Activated T-helper 17 cell treated with anti-CD3 and anti-CD28 coated beads, Interleukin-2, amount 50 U/mL, for 72 hours (primary cell): Measurements from ENCODE around the gene USP6NL. TPM values are rescaled to one million over a fixed set of nuclear protein-coding genes. Genes with fewer than 3 reads are reported as not detected.

Experiments
- ATAC-seq: fragments of 150-1000 bp; cut with Tn5 transposase; replicated peaks from 2 replicates; pipeline ENCODE4 v1.10.0; 2021; ENCODE audit warnings: mild to moderate bottlenecking, moderate library complexity
- H3K27ac Mint-ChIP-seq: one replicate; pipeline ENCODE4 v1.8.0; 2022; ENCODE audit warnings: mixed read lengths
- H3K27me3 Mint-ChIP-seq: one replicate; pipeline ENCODE4 v1.8.0; 2022; ENCODE audit warnings: mixed read lengths
- H3K36me3 Mint-ChIP-seq: one replicate; pipeline ENCODE4 v1.8.0; 2022; ENCODE audit warnings: low read depth, mild to moderate bottlenecking, mixed read lengths
- H3K4me1 Mint-ChIP-seq: one replicate; pipeline ENCODE4 v1.8.0; 2022; ENCODE audit warnings: mixed read lengths
- H3K4me3 Mint-ChIP-seq: one replicate; pipeline ENCODE4 v1.8.0; 2022; ENCODE audit warnings: mild to moderate bottlenecking, mixed read lengths
- H3K9me3 Mint-ChIP-seq: one replicate; pipeline ENCODE4 v1.8.0; 2022; ENCODE audit warnings: mixed read lengths
- total RNA-seq, 2 donors: library from RNA; stranded (reverse); gene quantifications; one replicate each; pipeline ENCODE4 v1.2.3, GENCODE V29; 2022

USP6NL gene
- total RNA-seq: 1 to 10 TPM in 1 of 2 donors, under 1 TPM in 1; 0.74 to 1.7 TPM

DNA sequence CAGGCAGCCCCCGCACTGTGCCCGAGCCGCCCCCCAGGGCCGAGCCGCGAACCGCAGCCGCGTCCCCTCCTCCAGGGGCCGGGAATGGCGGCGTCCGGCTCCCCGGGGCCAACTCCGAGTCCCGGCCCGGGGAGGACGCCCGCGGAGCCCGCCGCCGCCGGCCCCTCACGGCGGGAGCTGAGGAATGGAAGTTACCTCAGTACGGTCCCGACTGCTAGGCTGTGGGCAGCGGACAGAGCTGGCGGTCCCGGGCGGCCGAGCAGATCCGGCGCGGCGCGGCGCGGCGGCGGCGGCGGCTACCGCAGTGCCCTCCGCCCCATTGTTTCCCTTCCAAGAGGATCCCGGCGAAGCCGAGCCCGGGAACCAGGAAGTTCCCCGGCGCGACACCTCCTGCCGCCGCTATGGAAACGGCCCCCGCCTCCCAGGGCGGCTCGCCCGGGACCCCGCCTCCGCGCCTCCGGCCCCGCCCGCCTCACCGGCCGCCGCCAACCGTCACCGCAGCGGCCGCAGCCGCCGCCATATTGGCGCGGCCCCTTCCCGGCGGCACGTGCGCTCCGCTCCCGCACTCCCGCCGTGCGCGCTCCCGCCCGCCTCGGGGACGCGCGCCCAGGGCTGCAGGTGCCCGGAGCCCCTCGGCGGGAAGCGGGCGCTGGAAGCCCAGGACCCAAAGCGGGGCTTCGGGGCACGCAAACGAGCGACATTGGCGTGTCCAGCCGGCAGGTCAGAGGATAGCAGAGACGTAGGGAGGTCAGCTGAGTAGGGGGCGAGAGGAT is at the start of gene USP6NL:
Gene USP6NL, minus strand, starts transcription at position 403 of the 773 bp plus-strand sequence. CDS start 14,016 bp downstream, outside the sequence.
- Mint-ChIP-seq H3K4me1 (peaks cover 5% of the 10 kb centered on the region), H3K9me3 (no peaks in the 10 kb centered on the region), H3K27ac (peak within 1 kb of the TSS; percentile 49), H3K4me3 (peak within 1 kb of the TSS; percentile 84), H3K27me3 (peaks cover 3% of the 10 kb centered on the region), H3K36me3 (no peaks in the 10 kb centered on the region)
- ATAC-seq: peak; percentile 69

DNA sequence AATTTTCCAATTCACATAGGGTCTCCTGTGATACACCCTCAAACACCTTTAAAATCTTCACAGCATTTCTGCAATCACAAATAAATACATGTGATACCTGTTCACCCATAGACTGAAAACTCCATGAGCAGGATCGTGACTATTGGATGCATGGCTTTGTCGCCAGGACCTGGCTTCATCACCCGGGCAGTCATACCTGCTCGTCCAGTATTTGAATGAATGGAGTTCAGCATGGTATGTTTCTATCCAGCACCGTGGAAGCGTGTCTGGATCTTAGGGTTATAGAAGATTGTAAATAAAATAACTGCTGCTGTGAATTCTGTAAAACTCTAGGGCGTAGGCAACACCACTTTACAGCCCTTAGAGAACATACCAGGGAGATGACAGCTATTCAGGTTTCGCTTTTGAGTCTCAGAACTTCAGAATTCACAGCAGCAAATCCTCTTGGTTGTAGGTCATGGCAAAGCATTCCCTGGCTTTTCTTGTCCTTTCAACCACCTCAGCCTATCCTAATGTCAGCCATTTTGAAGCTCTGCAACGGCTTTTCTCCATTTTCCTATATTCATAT is 47.4 kb upstream of the USP6NL start:
- H3K4me1 Mint-ChIP-seq: no peaks in the 10 kb centered on the region
- ATAC-seq: no peak
- H3K27me3 Mint-ChIP-seq: peaks cover 11% of the 10 kb centered on the region
- no peaks in the 10 kb centered on the region for H3K9me3 Mint-ChIP-seq
- H3K27ac Mint-ChIP-seq: no peak overlapping the region
- H3K4me3 Mint-ChIP-seq: no peak overlapping the region
- no peaks in the 10 kb centered on the region for H3K36me3 Mint-ChIP-seq

- Mint-ChIP-seq H3K27me3 (peaks cover 16% of the 10 kb centered on the region), H3K9me3 (no peaks in the 10 kb centered on the region), H3K4me3 (no peak overlapping the region), H3K27ac (no peak overlapping the region), H3K36me3 (no peaks in the 10 kb centered on the region), H3K4me1 (no peaks in the 10 kb centered on the region)
- ATAC-seq: no peak
Measured at GRCh38 chr10:11655836-11656235, 44.4 kb upstream of the USP6NL start.

GRCh38 chr10:11654659-11655058 is 43.2 kb upstream of the USP6NL start:
- Mint-ChIP-seq H3K27me3 (peaks cover 9% of the 10 kb centered on the region), H3K36me3 (no peaks in the 10 kb centered on the region), H3K4me3 (no peak overlapping the region), H3K4me1 (no peaks in the 10 kb centered on the region), H3K9me3 (no peaks in the 10 kb centered on the region), H3K27ac (no peak overlapping the region)
- no peak for ATAC-seq

DNA sequence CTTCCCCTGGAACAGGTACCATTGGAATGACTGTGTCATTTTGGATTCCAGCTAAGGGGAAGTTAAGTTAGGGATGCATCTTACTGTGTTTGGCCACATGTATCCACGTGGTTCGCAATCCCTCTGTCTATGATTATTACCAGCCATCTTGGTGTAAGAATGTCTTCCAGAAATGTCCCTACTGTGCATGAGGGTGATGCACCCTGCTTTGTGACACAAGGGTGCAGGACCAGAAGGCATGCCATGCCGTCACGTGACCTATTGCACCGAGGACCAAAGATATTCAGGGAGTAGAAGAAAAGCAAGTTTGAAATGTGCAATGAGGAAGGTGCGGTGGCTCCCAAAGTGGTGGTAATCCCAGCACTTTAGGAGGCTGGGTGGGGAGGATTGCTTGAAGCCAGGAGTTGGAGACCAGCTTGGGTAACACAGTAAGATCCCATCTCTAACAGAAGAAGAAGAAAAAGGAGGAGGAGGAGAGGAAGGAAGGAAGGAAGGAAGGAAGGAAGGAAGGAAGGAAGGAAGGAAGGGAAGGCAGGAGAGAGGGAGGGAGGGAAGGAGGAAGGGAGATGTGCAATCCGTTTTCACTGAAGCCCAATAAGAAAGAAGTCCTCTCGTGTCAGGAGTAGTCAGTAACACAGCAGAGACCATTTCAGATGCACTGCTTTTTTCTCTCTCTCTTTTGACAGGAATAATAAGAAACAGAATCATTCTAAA is 42.5 kb upstream of the USP6NL start:
- Mint-ChIP-seq H3K4me1 (no peaks in the 10 kb centered on the region), H3K36me3 (no peaks in the 10 kb centered on the region), H3K9me3 (no peaks in the 10 kb centered on the region)

GRCh38 chr10:11647676-11648075 is 36.2 kb upstream of the USP6NL start:
- Mint-ChIP-seq H3K4me1 (no peaks in the 10 kb centered on the region), H3K27me3 (peaks cover 3% of the 10 kb centered on the region), H3K36me3 (no peaks in the 10 kb centered on the region), H3K27ac (no peak overlapping the region), H3K4me3 (no peak overlapping the region), H3K9me3 (no peaks in the 10 kb centered on the region)
- ATAC-seq: no peak

More for the DNA sequence above, 42.5 kb upstream of the USP6NL start:
- no peak overlapping the region for H3K27ac Mint-ChIP-seq
- H3K4me3 Mint-ChIP-seq: no peak overlapping the region
- H3K27me3 Mint-ChIP-seq: peaks cover 9% of the 10 kb centered on the region
- no peak for ATAC-seq

DNA sequence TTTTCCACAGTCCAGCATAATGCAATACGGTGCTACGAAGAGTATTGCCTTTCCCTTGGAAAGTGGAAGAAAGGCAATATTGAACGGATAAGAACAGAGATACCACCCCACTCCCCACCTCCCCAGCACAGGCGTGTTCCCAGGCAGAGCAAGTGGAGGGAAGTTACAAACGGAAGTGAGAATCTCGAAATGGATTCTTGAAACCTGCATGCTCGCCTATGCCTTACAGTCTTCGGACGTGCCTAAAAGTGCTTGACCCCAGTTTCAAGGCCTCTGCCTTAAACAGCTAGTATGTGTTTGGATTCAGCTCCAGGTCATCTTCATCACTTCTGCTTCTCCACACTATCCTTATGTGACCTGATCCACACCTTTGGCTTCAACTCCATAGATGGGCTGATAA is 35.0 kb upstream of the USP6NL start:
- Mint-ChIP-seq H3K36me3 (no peaks in the 10 kb centered on the region), H3K4me3 (no peak overlapping the region), H3K27ac (no peak overlapping the region), H3K4me1 (no peaks in the 10 kb centered on the region), H3K9me3 (no peaks in the 10 kb centered on the region), H3K27me3 (peaks cover 13% of the 10 kb centered on the region)
- no peak for ATAC-seq

DNA sequence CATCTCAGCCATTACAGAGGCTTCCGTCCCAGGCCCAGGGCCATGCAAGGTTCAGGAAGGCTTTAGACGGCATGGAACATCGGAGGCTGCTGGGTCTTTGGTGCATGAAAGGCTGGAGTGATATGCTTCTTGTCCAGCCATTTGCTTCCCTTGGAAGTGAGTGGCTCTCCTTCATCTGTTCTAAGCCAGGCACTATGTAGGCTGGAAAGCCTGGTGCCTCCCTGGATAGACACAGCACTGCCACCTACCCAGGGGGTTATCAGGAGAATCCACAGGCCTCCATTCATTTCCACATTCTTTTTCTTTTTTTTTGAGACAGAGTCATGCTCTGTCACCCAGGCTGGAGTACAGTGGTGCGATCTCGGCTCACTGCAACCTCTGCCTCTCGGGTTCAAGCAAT is 31.6 kb upstream of the USP6NL start:
- Mint-ChIP-seq H3K9me3 (no peaks in the 10 kb centered on the region), H3K27me3 (peaks cover 27% of the 10 kb centered on the region), H3K36me3 (no peaks in the 10 kb centered on the region), H3K4me3 (no peak overlapping the region), H3K4me1 (no peaks in the 10 kb centered on the region), H3K27ac (no peak overlapping the region)
- ATAC-seq: no peak

DNA sequence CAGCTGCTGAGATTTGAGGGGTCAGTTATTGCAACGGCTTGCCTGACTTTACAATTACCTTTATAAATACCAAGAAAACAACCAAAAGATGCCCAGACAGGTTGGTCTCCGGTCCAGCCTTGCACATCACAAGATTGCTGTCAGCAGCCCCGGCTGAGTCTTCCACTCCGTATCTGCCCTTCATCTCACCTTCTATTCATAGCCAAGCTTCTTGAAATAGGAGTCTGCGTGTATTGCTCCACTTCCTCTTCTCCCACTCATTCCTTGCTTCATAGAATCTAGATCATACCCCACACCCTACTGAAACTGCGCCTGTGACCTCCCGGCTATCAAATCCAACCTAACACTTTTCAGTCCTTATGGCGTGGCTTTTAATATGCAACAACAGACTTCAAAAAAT is 31.1 kb upstream of the USP6NL start:
- Mint-ChIP-seq H3K9me3 (no peaks in the 10 kb centered on the region), H3K4me1 (no peaks in the 10 kb centered on the region), H3K4me3 (no peak overlapping the region), H3K27me3 (peaks cover 27% of the 10 kb centered on the region), H3K27ac (no peak overlapping the region), H3K36me3 (no peaks in the 10 kb centered on the region)
- no peak for ATAC-seq

- Mint-ChIP-seq H3K4me1 (no peaks in the 10 kb centered on the region), H3K9me3 (no peaks in the 10 kb centered on the region), H3K27ac (no peak overlapping the region), H3K36me3 (no peaks in the 10 kb centered on the region), H3K27me3 (peaks cover 32% of the 10 kb centered on the region), H3K4me3 (no peak overlapping the region)
- ATAC-seq: no peak
Measured at GRCh38 chr10:11639849-11640764, 28.7 kb upstream of the USP6NL start.

DNA sequence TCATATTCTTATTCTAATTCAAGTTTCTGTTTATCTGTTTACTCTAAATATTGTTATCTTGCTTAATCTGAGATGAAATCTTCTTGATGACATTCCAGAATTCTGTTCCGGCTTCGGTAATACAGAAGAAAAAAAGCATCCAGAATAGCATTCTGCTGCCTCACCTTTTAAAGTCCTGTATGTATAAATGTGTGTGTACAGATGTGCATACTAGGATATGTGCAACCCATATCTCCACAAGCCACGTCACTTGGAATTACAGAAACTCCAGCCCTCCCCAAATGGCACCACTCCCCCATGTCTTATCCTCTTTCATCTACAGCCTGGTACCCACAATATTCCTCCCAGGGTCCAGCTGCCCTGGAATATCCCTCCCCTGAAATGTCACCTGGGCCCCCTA is 27.9 kb upstream of the USP6NL start:
- no peak for ATAC-seq
- no peaks in the 10 kb centered on the region for H3K4me1 Mint-ChIP-seq

DNA sequence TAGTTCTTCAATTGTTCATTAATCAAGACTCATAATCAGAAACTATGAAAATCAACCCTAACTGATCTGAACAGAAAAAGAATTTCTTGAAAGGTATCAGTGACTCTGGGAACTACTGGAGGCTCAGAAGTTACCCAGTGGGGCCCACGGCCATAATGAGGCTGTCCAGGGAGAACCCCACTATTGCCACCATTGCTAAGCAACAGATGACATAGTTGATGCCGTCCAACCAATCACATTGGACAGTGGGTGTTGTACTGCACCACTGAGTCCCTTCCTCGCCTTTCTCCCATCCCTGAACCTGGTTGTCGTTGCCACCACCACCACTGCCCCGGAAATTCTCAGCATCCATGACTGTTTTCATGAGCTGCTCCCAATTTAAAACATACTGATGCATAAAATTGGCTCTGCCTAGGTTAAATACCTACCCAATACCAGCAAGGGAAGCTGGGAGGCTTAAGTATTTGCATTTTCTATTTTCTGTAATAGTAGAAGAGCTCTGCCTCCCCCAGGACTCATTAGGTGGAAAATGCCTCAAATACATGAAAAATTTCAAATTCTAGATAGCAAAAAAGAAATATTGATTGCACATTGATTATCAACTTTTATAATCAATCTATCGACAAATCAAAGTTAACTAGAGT is 26.7 kb upstream of the USP6NL start:
- peaks cover 35% of the 10 kb centered on the region for H3K27me3 Mint-ChIP-seq
- H3K36me3 Mint-ChIP-seq: no peaks in the 10 kb centered on the region
- no peaks in the 10 kb centered on the region for H3K4me1 Mint-ChIP-seq
- no peak for ATAC-seq
- no peaks in the 10 kb centered on the region for H3K9me3 Mint-ChIP-seq
- no peak overlapping the region for H3K4me3 Mint-ChIP-seq
- H3K27ac Mint-ChIP-seq: no peak overlapping the region

More for the DNA sequence above, 27.9 kb upstream of the USP6NL start:
- Mint-ChIP-seq H3K4me3 (no peak overlapping the region), H3K27ac (no peak overlapping the region), H3K27me3 (peaks cover 32% of the 10 kb centered on the region), H3K36me3 (no peaks in the 10 kb centered on the region), H3K9me3 (no peaks in the 10 kb centered on the region)

- Mint-ChIP-seq H3K9me3 (no peaks in the 10 kb centered on the region), H3K4me3 (no peak overlapping the region), H3K27me3 (peaks cover 23% of the 10 kb centered on the region), H3K4me1 (peaks cover 4% of the 10 kb centered on the region), H3K27ac (no peak overlapping the region), H3K36me3 (no peaks in the 10 kb centered on the region)
- ATAC-seq: no peak
Measured at GRCh38 chr10:11636697-11637303, 25.4 kb upstream of the USP6NL start.
